HG02610 (cell line): Measurements from ENCODE around the gene AFF4.
A peak's percentile ranks its signal among the peaks of the same experiment; 100 is the strongest.
"Not testable (repeated sequence)": the region's sequence is repeated elsewhere in the genome, so short reads cannot be mapped to it uniquely, and the experiment has no call there.

Source experiments
- ATAC-seq: cut with Tn5 transposase; IDR thresholded peaks from one replicate; pipeline ENCODE4 v1.9.1; 2021; ENCODE audit warnings: mild to moderate bottlenecking, moderate library complexity; ENCODE audit not compliant: unreplicated experiment

The AFF4 gene

DNA sequence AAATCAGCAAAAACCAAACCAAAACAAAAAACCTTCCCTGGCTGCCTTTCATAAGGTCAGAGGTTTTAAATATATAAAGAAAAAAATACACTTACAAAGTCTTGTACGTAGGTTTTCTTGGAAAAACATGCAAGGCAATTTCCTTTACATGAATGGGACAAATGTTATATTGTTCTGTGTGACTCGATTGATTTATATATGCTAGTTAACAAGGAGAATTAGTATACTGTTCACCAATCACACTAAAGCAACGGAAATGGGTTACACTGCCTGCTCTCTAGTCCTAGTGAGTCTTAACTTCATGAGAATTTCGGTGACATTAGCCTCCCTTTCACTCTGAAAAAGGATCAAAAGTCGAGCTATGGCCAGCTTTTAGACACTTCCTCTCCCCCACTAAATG is 102.7 kb downstream of the AFF4 start:
- ATAC-seq, result no peak

DNA sequence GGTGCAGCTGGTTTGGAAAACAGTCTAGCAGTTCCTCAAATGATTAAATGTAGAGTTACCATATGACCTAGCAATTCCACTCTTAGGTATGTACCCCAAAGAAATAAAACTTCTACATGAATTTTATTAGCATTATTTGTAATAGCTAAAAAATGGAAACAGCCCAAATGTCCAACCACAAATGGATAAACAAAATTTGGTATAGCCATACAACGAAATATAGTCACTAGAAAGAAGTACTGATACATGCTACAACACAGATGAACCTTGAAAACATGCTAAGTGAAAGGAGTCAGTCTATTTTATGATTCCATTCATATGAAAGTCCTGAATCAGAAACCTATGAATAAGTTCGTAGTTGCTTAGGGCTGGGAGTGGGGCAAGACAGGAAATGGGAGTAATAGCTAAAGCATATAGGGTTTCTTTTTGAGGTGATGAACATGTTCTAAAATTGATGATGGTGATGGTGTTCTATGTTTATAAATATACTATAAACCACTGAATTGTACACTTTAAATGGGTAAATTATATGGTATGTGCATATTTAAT is 103.5 kb downstream of the AFF4 start:
- ATAC-seq, result no peak

DNA sequence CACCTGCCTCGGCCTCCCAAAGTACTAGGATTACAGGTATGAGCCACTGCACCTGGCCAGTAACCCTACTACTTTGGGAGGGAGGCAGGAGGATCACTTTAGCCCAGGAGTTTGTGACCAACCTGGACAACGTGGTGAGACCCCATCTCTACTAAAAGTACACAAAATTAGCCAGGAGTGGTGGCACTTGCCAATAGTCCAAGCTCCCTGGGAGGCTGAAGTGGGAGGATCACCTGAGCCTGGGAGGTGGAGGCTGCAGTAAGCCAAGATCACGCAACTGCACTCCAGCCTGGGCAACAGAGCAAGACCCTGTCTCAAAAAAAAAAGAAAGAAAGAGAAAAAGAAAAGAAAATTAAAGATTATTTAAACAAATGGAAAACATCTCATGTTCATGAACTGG is 107.4 kb downstream of the AFF4 start:
- ATAC-seq, result no peak

DNA sequence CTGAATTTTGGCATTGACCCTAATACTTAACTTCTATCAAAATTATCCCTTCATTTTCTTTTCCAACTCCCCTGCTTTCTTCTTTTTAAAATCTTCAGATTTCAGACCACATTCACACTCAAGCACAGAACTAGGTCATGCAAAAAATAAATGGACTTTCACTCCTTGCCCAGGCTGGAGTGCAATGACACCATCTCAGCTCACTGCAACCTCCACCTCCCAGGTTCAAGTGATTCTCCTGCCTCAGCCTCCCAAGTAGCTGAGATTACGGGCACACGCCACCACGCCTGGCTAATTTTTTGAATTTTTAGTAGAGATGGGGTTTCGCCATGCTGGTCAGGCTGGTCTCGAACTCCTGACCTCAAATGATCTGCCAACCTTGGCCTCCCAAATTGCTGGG is 108.4 kb downstream of the AFF4 start:
- not testable (repeated sequence) for ATAC-seq

DNA sequence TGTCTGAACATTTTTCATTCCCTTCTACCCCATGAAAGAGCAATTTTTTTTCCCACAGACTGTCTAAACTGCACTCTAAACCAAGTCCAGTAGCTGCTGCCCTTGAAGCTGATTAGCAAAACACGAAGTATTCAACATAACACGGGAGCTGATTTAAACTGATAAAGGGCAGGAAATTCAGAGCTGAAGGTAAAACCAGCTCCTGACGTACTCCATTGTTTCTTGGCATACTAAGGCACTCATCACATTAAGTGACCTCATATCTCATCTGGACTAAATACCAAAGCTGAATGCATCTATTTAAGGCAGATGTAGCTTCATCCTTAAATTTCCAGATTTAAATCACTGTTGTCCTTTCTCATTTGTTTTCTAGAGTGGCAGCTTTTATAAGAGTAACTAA is 109.1 kb downstream of the AFF4 start:
- ATAC-seq, result no peak

DNA sequence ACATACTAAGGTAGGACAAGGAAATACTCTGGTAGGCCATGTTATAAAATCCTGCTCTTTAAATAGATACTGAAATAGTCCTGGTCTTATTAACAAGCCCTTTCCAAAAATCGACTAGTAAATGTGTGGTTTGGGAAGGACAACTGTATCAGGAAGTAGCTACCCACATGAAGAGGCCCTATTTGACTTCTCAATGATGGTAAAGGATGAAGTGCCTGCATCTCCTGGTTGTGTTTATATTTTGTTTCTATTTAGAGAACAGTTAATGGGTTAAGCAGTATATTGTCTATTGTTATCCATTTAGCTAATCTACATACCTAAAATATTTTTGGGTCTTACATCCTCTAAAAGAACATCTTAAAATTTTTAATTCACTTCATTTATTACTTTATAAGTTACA is 109.6 kb downstream of the AFF4 start:
- no peak for ATAC-seq

DNA sequence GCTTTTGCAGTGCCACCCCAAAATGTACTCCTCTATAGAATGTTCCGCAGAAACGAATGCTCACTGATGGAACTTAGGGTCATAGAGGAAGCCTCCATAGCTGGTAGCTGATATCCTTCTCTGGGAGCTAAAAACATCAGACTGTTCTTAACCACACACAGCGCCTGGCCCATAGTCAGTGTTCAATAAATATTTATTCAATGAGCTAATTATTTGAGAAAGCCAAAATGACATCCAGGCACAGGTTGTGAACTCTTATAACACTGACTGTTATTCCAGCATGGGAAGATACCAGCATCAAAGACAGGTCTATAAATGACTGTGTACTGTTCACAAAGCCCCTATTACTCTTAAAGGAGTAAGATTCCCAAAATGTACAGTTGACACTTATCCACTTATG is 110.1 kb downstream of the AFF4 start:
- no peak for ATAC-seq

DNA sequence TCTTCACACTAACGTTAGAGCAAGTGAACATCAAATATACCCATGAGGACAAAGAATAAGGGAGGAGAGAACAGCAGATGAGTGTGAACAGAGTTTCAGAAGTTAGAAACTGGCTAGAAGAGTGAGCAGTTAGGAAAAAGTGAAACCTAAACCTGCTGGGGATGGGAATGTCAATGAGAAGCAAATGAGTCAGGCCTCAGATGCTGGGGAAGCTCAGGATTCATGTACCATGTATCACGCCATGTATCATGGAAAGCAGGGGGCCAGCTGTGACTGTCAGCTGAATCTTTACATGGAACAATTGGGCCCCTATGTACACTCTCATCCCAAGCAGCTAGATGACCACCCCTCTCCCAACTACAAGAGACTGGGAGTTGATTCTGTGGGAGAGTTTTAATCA is 113.4 kb downstream of the AFF4 start:
- no peak for ATAC-seq

DNA sequence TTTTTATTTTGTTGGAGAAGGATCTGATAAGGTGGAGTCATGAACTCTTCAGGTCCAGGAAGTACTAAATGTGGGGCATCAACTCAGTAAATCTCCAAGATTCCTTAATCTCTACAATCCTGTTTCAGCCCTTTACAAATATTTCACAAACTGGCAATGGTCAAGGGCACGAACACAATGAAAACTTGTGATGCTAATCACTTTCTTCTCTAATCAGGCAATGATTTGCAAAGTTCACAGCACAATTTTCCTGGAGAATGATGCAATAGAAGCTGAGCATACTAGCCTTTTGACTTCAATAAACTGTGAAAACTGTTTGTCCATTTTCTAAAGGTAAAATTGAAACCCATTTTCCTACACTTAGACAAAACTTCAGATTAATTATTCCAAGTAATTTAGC is 114.1 kb downstream of the AFF4 start:
- ATAC-seq, result no peak

DNA sequence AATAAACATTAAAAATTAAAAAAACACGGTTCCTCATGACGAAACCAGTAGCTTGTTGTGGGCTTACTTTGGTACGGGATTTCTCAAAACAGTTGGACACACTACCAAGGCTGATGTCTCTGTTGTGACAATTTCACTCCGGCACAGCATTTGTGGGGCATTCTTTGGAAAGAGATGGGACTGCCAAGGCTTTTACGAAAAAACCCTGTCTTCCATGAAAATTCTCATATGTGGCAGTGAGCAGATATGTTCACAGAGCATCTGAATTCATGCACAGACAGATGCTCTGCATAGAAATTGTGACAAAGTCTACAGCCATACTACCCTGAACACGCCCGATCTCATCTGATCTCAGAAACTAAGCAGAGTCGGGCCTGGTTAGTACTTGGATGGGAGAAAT is 115.2 kb downstream of the AFF4 start:
- ATAC-seq, result no peak

DNA sequence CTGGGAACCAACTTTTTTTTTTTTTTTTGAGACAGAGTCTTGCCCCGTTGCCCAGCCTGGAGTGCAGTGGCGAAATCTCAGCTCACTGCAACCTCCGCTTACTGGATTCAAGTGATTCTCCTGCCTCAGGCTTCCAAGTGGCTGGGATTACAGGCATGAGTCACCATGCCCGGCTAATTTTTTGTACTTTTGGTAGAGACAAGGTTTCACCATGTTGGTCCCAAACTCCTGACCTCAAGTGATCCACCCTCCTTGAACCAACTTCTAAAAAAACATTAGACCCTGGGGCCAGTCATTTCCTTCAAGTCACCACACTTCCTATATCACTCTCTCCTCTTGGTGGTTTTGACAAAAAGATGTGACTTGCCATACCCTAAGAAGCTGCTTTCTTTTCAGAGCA is 122.1 kb downstream of the AFF4 start:
- ATAC-seq, result no peak

DNA sequence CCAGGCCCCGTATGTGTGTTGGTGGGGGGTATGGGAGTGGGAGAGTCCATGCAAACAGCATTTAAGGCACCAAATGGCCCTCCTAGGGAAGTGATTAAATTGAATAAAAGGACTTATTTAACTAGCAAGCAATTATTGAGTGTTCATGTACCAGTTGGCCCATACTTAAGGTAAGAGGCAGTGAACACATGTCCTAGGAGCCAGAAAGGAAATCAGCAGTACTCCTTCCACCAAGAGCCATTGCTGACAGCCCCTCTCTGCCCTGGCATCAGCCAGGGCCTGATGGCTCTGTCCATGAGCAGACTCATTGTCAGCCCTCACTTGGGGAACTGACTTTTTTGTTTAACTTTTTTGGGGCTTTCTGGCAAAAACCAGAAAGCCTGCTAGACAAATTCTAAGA is 122.5 kb downstream of the AFF4 start:
- no peak for ATAC-seq

DNA sequence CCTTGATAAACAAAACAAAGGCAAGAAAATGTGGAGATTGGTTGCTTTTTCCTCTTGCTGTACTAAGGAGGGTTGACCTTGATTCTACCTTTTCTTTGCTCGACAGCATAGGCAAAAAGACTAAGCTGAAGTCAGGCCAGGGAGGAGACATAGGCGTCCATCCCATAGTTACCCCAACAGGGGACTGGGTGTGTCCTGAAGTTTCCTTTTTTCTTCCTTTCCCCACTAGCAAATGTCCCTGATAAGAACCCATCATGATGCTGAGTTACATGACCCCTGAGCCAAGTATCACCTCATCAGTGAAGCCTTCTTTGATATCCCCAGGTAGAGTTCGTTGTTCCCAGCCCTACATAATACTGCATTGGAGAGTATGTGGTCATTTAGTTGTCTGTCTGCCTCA is 123.1 kb downstream of the AFF4 start:
- ATAC-seq, result no peak

DNA sequence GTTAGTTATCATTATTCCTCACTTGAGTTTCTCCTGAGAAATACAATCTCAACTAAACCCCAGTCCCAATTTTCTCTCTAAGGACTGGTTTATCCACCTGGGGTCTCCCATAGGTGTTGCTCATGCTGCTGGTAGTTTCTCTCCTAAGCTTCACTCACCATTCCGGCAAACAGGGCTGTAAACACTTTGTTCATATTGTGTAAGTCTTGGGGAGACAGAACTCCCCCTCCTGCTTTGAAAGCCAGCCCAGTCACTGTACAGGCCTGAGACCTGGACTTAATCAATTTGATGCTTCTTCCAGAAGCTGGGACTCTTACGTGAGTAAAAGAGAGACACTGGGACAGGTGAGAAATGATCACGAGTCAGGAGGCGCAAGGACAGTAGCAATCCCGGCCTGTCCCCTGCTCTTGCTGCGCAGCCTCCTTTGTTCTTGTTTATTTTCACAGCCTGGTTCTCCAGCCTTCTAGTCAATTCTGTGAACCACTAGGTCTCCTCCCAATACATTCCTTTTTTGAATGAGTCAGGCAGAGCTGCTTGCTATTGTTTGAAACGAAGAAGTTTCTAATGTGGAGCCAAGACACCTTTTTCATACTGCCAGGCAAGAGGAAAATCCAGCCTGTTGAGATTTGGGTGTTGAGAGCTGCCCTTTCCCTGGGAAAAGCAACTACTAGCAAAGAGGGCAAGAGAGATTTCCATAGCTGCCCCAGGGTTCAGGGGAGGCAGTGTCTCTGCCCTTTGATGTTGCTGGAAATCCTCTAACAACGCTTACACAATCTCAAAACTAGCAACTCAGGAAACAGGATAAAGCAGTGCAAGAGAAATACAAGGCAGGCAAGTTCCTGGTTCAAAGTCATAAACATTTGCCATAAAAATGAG is 123.8 kb downstream of the AFF4 start:
- ATAC-seq, result no peak

DNA sequence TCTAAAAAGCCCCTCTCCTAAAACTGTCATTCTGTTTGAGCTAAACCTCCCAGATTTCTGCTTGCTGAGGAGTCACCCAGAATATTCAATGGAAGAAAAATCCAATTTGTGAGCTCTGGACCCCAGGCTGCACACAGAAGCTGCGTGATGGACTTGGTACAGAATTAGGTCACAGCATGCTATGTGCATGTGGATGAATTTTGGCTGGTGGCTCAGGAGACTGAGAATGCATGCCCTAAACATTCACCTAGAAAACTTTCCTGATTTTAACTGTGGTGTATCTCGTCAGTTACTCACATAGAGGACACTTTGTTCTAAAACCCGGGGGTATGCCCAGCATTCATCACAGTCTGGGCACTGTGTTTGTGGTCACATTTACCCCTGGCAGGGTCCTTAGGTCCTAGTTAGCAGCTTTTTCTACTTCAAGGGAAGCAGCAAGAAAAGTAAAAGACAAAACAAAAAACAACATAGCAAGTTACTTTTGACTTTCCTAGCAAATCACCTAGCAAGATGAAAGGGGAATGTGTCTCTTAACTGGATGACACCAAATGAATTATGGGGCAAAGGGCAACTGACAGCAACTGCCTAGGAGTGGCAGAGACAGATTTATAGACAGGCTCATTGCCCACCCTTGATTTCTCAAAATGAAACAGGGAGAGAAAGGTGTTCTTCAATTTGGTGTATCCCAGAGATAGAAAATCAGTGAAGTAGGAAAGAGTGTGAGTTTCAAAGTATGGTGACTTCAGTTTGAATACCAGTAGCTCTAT is 124.7 kb downstream of the AFF4 start:
- no peak for ATAC-seq

DNA sequence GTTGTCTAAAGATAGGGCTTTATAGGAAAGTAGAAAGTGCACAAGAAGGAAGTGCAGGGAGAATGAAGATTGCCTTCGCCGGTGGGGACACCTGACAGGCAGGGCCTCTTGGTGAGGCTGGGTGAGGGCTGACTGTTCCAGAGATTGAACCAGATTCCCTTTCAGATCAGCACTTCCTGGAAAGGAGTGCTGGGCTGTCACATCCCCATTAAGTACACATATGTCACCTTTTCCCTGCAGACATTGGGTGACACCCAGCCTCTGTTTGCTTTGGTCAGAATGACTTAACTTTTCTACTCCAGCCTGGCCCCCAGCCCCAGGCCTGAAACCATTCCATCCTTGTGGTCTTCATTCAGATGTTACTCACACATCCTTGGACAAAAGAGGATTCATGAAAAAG is 125.6 kb downstream of the AFF4 start:
- no peak for ATAC-seq

DNA sequence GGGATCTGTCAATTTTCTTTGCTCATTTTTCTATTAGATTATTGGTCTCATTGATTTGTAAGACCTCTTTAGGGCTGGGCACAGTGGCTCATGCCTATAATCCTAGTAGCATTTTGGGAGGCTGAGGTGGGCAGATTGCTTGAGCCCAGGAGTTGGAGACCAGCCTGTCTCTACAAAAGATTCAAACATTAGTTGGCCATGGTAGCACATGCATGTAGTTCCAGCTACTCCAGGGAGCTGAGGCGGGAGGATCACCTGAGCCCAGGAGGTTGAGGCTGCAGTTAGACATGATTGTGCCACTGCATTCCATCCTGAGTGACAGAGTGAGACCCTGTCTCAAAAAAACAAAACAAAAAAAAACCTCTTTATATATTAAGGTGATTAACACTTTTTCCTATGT is 126.6 kb downstream of the AFF4 start:
- no peak for ATAC-seq

DNA sequence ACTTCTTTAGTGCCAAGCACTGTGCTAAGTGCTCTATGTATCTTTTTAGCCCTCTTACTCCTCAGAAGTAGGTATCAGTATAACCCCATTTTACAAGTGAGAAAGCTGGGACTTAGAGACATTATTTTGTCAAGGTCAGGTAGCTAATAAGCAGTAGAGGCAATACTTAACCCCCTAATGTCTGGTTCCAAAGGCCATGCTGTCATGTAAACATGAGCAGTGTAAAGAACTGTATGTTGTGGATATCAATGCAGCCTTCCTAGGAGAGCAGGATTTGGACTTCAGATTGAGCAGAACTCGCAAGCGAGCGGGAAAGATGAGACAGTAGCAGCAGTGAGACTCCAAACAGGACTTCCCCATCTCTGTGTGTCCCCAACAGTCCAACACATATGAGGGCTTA is 129.4 kb downstream of the AFF4 start:
- no peak for ATAC-seq

DNA sequence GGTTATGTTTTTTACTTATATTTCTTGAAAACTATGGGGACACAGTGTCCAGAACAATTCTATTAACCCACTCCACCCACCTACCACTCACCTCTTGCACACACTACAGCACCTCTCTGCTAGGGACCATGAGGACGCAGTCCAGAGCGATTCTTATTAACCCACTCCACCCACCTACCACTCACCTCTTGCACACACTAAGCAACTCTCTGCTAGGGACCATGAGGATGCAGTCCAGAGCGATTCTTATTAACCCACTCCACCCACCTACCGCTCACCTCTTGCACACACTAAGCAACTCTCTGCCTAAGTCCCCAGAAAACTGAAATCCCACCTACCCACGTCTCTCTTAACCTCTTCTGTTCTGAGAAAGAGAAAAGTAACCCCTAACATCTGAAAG is 130.8 kb downstream of the AFF4 start:
- ATAC-seq, result no peak

DNA sequence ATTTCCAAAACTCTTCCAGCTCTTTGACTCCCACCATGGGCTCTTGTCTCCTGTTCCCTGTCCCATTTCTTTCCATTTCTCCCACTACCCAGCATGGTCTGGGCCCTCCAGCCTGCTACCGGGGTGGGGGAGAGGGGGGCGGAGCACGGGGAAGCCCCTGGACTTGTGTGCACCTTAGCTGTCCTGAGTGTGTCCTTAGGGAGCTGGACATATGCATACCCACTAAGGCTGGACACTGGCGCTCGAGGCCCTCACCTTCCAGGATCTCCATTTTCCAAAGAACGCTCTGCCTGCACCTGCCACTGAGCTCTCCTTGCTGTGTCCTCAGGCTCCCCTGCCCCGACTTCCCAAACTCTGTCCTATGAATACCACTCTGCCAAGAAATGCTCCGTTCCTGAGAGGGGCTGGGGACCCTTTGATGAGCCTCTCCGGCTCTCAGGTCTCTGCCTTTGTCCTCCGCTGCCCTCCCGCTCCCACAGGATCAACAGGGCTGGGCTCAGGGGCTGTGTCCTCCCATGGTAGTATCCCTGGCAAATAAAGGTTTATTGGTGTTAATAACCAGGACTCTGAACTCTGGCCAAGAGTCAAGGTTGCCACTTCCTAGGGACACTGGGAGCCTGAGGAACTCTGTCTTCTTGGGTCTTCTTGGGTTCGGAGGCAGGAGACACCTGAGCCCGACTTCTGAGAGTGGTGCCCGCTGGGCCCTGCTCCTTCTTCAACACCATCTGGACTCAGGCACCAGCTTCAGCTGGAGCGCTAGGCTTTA is 132.2 kb downstream of the AFF4 start:
- no peak for ATAC-seq

DNA sequence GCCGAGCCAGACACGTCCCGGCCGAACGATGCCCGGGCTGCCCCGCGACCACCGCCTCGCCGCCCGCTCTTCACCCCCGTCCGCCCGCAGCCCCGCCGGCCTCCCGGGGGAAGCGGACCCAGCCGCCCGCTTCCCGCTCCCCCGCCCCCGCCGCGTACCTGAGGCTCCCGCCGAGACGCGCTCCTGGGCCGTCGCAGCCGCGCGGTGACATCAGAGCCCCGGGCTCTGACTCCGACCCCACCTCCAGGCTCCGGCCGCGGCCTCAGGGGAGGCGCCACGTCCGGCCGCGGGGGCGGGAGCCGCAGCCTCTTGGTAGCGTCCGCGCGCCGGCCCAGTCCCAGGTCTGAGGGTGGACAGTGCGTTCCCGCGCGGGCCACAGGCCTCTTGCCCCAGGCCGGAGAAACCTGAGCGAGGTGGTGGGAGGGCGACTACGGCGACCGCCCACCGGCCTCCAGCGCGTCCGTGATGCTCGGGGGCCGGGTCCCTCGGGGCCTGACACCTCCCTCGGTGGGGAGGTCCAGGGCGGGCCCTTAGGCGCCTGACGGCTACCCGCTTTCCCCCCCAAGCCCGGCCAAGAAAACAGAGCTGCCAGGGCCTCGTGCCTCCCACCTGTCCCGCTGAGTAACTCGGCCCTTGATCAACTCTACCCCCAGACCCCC is 132.9 kb downstream of the AFF4 start, which contains the start of gene SHROOM1:
Gene SHROOM1 (minus strand): TSS at position 212 of the 659 bp plus-strand sequence. CDS start 4,507 bp downstream, outside the sequence.
- peak; percentile 63 for ATAC-seq
